Activated CD4-positive, CD25-positive, alpha-beta regulatory T cell treated with anti-CD3 and anti-CD28 coated beads, Interleukin-2, amount 50 U/mL, for 24 hours (primary cell): Measurements from ENCODE around the gene PRDX4.
A peak's percentile ranks its signal among the peaks of the same experiment; 100 is the strongest.
"Not testable (repeated sequence)": the region's sequence is repeated elsewhere in the genome, so short reads cannot be mapped to it uniquely, and the experiment has no call there.

ENCODE experiments used
- ATAC-seq, 2 donors: fragments of 150-1000 bp; cut with Tn5 transposase; one replicate each; pipeline ENCODE4 v1.10.0; 2021; ENCODE audit warnings: mild to moderate bottlenecking in 1 of 2, moderate library complexity in 1 of 2

Gene PRDX4

GRCh38 chrX:23667239-23668177 lies at the start of gene PRDX4:
Gene PRDX4 (plus strand): TSS chrX:23667493. CDS start chrX:23667571, 78 bp downstream.
- peak; percentile 63 for ATAC-seq

- no peak for ATAC-seq
Measured at GRCh38 chrX:23621621-23622265, 45.5 kb upstream of the PRDX4 start.

GRCh38 chrX:23623797-23624196 lies 43.5 kb upstream of the PRDX4 start:
- ATAC-seq: no peak

GRCh38 chrX:23626651-23627050 lies 40.6 kb upstream of the PRDX4 start:
- no peak for ATAC-seq

- ATAC-seq: no peak
Measured at GRCh38 chrX:23628131-23628530, 39.2 kb upstream of the PRDX4 start.

- ATAC-seq: no peak
Measured at GRCh38 chrX:23631136-23631535, 36.2 kb upstream of the PRDX4 start.

GRCh38 chrX:23633834-23634580 lies 33.3 kb upstream of the PRDX4 start:
- no peak for ATAC-seq

GRCh38 chrX:23637187-23637586 lies 30.1 kb upstream of the PRDX4 start:
- no peak for ATAC-seq

GRCh38 chrX:23643020-23643419 lies 24.3 kb upstream of the PRDX4 start:
- no peak for ATAC-seq

- ATAC-seq: no peak
Measured at GRCh38 chrX:23644744-23645143, 22.5 kb upstream of the PRDX4 start.

- no peak for ATAC-seq
Measured at GRCh38 chrX:23656091-23656490, 11.2 kb upstream of the PRDX4 start.

GRCh38 chrX:23656684-23657083 lies 10.6 kb upstream of the PRDX4 start:
- ATAC-seq: no peak

GRCh38 chrX:23659339-23659738 lies 8.0 kb upstream of the PRDX4 start:
- no peak for ATAC-seq

GRCh38 chrX:23660083-23660765 lies 7.1 kb upstream of the PRDX4 start:
- ATAC-seq: not testable (repeated sequence)

- ATAC-seq: no peak
Measured at GRCh38 chrX:23660766-23661132, 6.5 kb upstream of the PRDX4 start.

GRCh38 chrX:23661671-23662070 lies 5.6 kb upstream of the PRDX4 start:
- ATAC-seq: peak in 1 of 2 donors; percentile 14

GRCh38 chrX:23662187-23662586 lies 5.1 kb upstream of the PRDX4 start:
- peak; percentile 48 to 55 for ATAC-seq

GRCh38 chrX:23662853-23663252 lies 4.4 kb upstream of the PRDX4 start:
- ATAC-seq: peak; percentile 82 to 83

GRCh38 chrX:23664496-23664895 lies 2.8 kb upstream of the PRDX4 start:
- no peak for ATAC-seq

GRCh38 chrX:23666282-23666681 lies 1.0 kb upstream of the PRDX4 start:
- no peak for ATAC-seq

GRCh38 chrX:23668335-23668734 lies 1.0 kb downstream of the PRDX4 start:
- ATAC-seq: no peak

- no peak for ATAC-seq
Measured at GRCh38 chrX:23670528-23670927, 3.2 kb downstream of the PRDX4 start.

GRCh38 chrX:23673108-23673507 lies 5.8 kb downstream of the PRDX4 start:
- ATAC-seq: no peak
